Ascending aorta (tissue), 2 donors: Measurements from ENCODE around the gene SAMD4B. TPM values are rescaled to one million over a fixed set of nuclear protein-coding genes. Genes with fewer than 3 reads are reported as not detected.
A peak's percentile ranks its signal among the peaks of the same experiment; 100 is the strongest.

Source experiments
- DNase-seq, 2 donors: peaks; one replicate each; pipeline ENCODE4 v3.0.0-alpha.2; 2019; ENCODE audit warnings: low spot score in 2 of 2
- H3K27ac ChIP-seq, 2 donors: fragments of 200-600 bp; sonication (generic); one replicate each; pipeline ENCODE4 v1.5.1; 2016 to 2017; ENCODE audit warnings: mild to moderate bottlenecking in 1 of 2
- H3K27me3 ChIP-seq: fragments of 200-600 bp; sonication (generic); one replicate; pipeline ENCODE4 v1.5.1; 2017
- H3K36me3 ChIP-seq, 2 donors: fragments of 200-600 bp; sonication (generic); one replicate each; pipeline ENCODE4 v1.5.1; 2016
- H3K4me1 ChIP-seq, 2 donors: fragments of 200-600 bp; sonication (generic); one replicate each; pipeline ENCODE4 v1.5.1; 2016 to 2017; ENCODE audit warnings: mild to moderate bottlenecking in 1 of 2
- H3K4me3 ChIP-seq, 2 donors: fragments of 200-600 bp; sonication (generic); one replicate each; pipeline ENCODE4 v1.5.1; 2016 to 2017; ENCODE audit warnings: mild to moderate bottlenecking in 1 of 2
- H3K9me3 ChIP-seq, 2 donors: fragments of 200-600 bp; sonication (generic); one replicate each; pipeline ENCODE4 v1.5.1; 2016
- CTCF ChIP-seq, 3 experiments: fragments of 200-600 bp in 2 of 3; fragments of 450-650 bp in 1 of 3; sonication (generic) in 2 of 3; IDR thresholded peaks; one replicate each; pipeline ENCODE4 v1.5.1; 2016 to 2019; ENCODE audit warnings: antibody characterized with exemption in 3 of 3, mild to moderate bottlenecking in 1 of 3, moderate library complexity in 1 of 3
- intact Hi-C: fragments of 100-400 bp; cut with DNase I; formaldehyde crosslinking; loops from one replicate; pipeline ENCODE4 v1.15.1; 2023
- total RNA-seq: library from RNA; depleted of rRNA; stranded (reverse); fragments of >200 nt; gene quantifications from one replicate; pipeline ENCODE4 v1.1.0, GENCODE V29; 2016

SAMD4B gene
- total RNA-seq, 1 donor from 2014 or later, result 358 TPM

- H3K9me3 ChIP-seq, result no peaks in the 10 kb centered on the region
- H3K27me3 ChIP-seq, result no peaks in the 10 kb centered on the region
- peak; percentile 55 to 86 for DNase-seq
- intact Hi-C loops, result loop anchor here (1.0 kb wide), 1 partner anchor 14 kb away; the partner anchor contains the start of gene PLEKHG2
- H3K4me1 ChIP-seq, result peaks cover 4 to 15% of the 10 kb centered on the region in 2 donors
- no peak overlapping the region for H3K4me3 ChIP-seq
- peaks cover 20 to 25% of the 10 kb centered on the region in 2 donors for H3K36me3 ChIP-seq
- peak overlapping the region; percentile 80 to 82 for H3K27ac ChIP-seq
- TF ChIP-seq CTCF (IDR thresholded peaks at IDR 0.05), result no peak
Measured at GRCh38 chr19:39398297-39398864, 56.2 kb downstream of the SAMD4B start.

GRCh38 chr19:39399668-39400050 lies 57.4 kb downstream of the SAMD4B start:
- intact Hi-C loops, result loop anchor here (10.0 kb wide), 2 partner anchors 745 to 1315 kb away; partner anchors contain the start of genes COQ8B and ITPKC
- peak overlapping the region; percentile 80 to 82 for H3K27ac ChIP-seq
- no peak overlapping the region for H3K4me3 ChIP-seq
- no peaks in the 10 kb centered on the region for H3K27me3 ChIP-seq
- TF ChIP-seq CTCF (IDR thresholded peaks at IDR 0.05), result no peak
- H3K36me3 ChIP-seq, result peaks cover 9 to 16% of the 10 kb centered on the region in 2 donors
- H3K4me1 ChIP-seq, result peaks cover 8 to 21% of the 10 kb centered on the region in 2 donors
- no peak for DNase-seq
- no peaks in the 10 kb centered on the region for H3K9me3 ChIP-seq

GRCh38 chr19:39400061-39400460 lies 57.8 kb downstream of the SAMD4B start:
- Histone ChIP-seq H3K36me3 (peaks cover 7 to 13% of the 10 kb centered on the region in 2 donors), H3K4me1 (peaks cover 8 to 25% of the 10 kb centered on the region in 2 donors), H3K27me3 (no peaks in the 10 kb centered on the region), H3K4me3 (no peak overlapping the region), H3K27ac (peak overlapping the region; percentile 80 to 82), H3K9me3 (no peaks in the 10 kb centered on the region)
- TF ChIP-seq CTCF (IDR thresholded peaks at IDR 0.05), result no peak
- DNase-seq, result no peak
- intact Hi-C loops, result loop anchor here (10.0 kb wide), 2 partner anchors 745 to 1315 kb away; partner anchors contain the start of genes COQ8B and ITPKC

- Histone ChIP-seq H3K9me3 (no peaks in the 10 kb centered on the region), H3K36me3 (peaks cover under 1 to 5% of the 10 kb centered on the region in 2 donors), H3K4me3 (no peak overlapping the region), H3K4me1 (peaks cover 8 to 34% of the 10 kb centered on the region in 2 donors), H3K27me3 (no peaks in the 10 kb centered on the region), H3K27ac (peak overlapping the region; percentile 100)
- no peak for TF ChIP-seq CTCF (IDR thresholded peaks at IDR 0.05)
- DNase-seq, result no peak
- intact Hi-C loops, result loop anchor here (10.0 kb wide), 2 partner anchors 746 to 1314 kb away; partner anchors contain the start of genes COQ8B and ITPKC
Measured at GRCh38 chr19:39401070-39401548, 58.9 kb downstream of the SAMD4B start.

DNA sequence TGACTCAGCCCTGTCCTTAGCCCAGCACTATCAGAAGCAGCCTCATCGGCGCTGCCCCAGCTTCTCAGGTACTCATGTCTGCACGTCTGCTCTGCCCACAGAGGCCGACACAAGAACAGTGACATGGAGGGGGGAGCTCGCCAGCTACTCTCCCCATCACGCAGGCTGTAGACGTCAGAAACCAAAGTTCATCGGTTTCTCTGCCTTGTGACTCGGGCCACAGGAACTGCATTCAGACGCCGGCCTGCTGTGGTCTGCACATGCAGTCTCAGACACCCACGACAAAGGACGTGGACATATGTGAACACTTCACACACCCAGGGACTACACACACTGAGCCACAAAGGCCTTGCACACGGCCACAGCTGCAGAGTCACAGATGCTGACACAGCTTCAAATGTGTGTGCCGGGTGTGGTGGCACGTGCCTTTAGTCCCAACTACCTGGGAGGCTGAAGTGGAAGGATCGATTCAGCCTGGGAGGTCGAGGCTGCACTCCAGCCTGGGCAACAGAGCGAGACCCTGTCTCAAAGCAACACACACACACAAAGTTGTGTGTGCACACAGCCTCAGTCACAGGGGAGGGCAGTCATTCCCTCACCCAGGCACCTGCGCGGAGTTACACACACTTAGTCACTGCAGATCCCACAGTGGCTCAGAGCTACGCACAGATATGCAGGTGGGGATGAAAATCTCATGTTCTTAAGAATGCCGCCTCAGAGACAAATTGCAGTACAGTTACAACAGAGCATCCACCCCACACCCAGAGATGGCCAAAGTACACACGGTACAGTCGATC lies 59.5 kb downstream of the SAMD4B start:
- no peaks in the 10 kb centered on the region for H3K9me3 ChIP-seq
- TF ChIP-seq CTCF (IDR thresholded peaks at IDR 0.05), result no peak
- DNase-seq, result peak; percentile 78 to 89
- no peaks in the 10 kb centered on the region for H3K27me3 ChIP-seq
- H3K27ac ChIP-seq, result peak overlapping the region; percentile 100
- intact Hi-C loops, result loop anchor here (2.0 to 10.0 kb wide), 3 partner anchors 551 to 1313 kb away; partner anchors contain the start of genes COQ8B and ITPKC
- H3K4me1 ChIP-seq, result peaks cover 8 to 34% of the 10 kb centered on the region in 2 donors
- peak overlapping the region in 1 of 2 donors; percentile 78 for H3K4me3 ChIP-seq
- H3K36me3 ChIP-seq, result peaks cover 0 to under 1% of the 10 kb centered on the region in 2 donors
